HUES6 (cell line): ENCODE data around the gene SHISA9.
A peak's percentile ranks its signal among the peaks of the same experiment; 100 is the strongest.

Experiments
- H3K27ac ChIP-seq: 2 replicates; pipeline ENCODE4 v1.7.0; 2013; ENCODE audit warnings: low read depth, mild to moderate bottlenecking, low read length, inconsistent platforms
- H3K27me3 ChIP-seq: 2 replicates; pipeline ENCODE4 v1.6.1; 2013; ENCODE audit warnings: low read length; ENCODE audit not compliant: control insufficient read depth, insufficient read depth
- H3K36me3 ChIP-seq: 2 replicates; pipeline ENCODE4 v1.6.1; 2013; ENCODE audit warnings: low read length; ENCODE audit not compliant: control insufficient read depth, insufficient read depth
- H3K4me1 ChIP-seq: 2 replicates; pipeline ENCODE4 v1.6.1; 2013; ENCODE audit warnings: low read length; ENCODE audit not compliant: control insufficient read depth, insufficient read depth
- H3K4me3 ChIP-seq: 2 replicates; pipeline ENCODE4 v1.5.1; 2013; ENCODE audit warnings: low read depth, low read length
- H3K9ac ChIP-seq: one replicate; pipeline ENCODE4 v1.6.1; 2013; ENCODE audit warnings: mild to moderate bottlenecking, low read length
- H3K9me3 ChIP-seq: 2 replicates; pipeline ENCODE4 v1.6.1; 2013; ENCODE audit warnings: low read depth, low read length; ENCODE audit not compliant: control insufficient read depth, insufficient read depth

SHISA9 gene

GRCh38 chr16:13111747-13112146 lies 210.3 kb downstream of the SHISA9 start:
- Histone ChIP-seq H3K9ac (no peak overlapping the region), H3K27ac (no peak overlapping the region), H3K36me3 (no peaks in the 10 kb centered on the region), H3K9me3 (peaks cover 13% of the 10 kb centered on the region; the same call in 1 of the 2 replicates), H3K4me1 (peaks cover 25% of the 10 kb centered on the region), H3K4me3 (no peak overlapping the region), H3K27me3 (no peaks in the 10 kb centered on the region)

GRCh38 chr16:13113741-13114140 lies 212.3 kb downstream of the SHISA9 start:
- Histone ChIP-seq H3K27me3 (no peaks in the 10 kb centered on the region), H3K36me3 (no peaks in the 10 kb centered on the region), H3K27ac (no peak overlapping the region), H3K4me3 (no peak overlapping the region), H3K4me1 (peaks cover 16% of the 10 kb centered on the region), H3K9me3 (peaks cover 13% of the 10 kb centered on the region; the same call in 1 of the 2 replicates), H3K9ac (no peak overlapping the region)

- Histone ChIP-seq H3K9ac (no peak overlapping the region), H3K4me1 (peaks cover 21% of the 10 kb centered on the region), H3K27me3 (no peaks in the 10 kb centered on the region), H3K4me3 (no peak overlapping the region), H3K9me3 (peaks cover 13% of the 10 kb centered on the region; the same call in 1 of the 2 replicates), H3K36me3 (no peaks in the 10 kb centered on the region), H3K27ac (no peak overlapping the region)
These were observed 216.7 kb downstream of the SHISA9 start for GRCh38 chr16:13118091-13118490.

DNA sequence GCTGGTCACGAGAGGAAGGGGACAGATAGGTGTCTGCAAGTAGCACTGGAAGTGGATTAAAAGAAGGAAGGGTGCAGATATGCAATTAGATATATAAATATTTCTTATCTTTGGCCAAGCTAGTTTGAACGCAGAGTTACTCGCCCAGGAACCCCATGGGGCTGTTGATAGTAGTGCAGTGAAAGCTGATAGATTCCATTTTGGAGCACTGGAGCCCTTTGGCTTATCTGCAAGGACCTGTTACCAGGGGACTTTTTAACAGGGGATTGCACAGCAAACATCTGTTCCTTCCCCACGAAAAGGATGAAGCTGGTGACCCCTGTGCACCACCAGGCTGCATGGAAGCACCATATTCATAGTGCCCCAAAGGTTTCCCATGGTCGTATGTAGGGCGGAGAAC lies 218.7 kb downstream of the SHISA9 start:
- Histone ChIP-seq H3K9me3 (peaks cover 8% of the 10 kb centered on the region), H3K4me3 (peak overlapping the region; percentile 5; the same call in 1 of the 2 replicates), H3K36me3 (no peaks in the 10 kb centered on the region), H3K27ac (no peak overlapping the region), H3K27me3 (no peaks in the 10 kb centered on the region), H3K9ac (no peak overlapping the region), H3K4me1 (peaks cover 21% of the 10 kb centered on the region)

DNA sequence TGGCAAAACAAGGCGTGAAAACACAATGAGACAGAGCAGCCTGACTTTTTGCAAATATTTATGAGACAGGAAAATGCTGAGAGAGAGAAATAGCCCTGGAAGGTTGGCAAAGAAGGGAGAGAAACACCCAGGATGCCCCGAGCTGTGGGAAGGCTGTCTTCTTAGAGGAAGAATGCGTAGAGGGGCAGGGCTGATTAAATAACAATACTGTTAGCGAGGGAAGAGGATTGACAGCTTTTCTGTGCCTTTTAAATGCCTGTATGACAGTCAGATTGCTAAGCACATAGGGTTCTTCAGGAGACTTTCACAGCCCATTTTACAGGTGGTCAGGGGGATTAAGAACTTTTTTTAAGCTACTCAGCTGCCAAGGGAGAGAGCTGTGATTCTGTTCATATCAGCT lies 219.2 kb downstream of the SHISA9 start:
- H3K27me3 ChIP-seq = no peaks in the 10 kb centered on the region
- H3K4me1 ChIP-seq = peaks cover 21% of the 10 kb centered on the region
- no peak overlapping the region for H3K9ac ChIP-seq
- H3K4me3 ChIP-seq = peak overlapping the region; percentile 5; the same call in 1 of the 2 replicates
- no peak overlapping the region for H3K27ac ChIP-seq
- no peaks in the 10 kb centered on the region for H3K36me3 ChIP-seq
- H3K9me3 ChIP-seq = peaks cover 12% of the 10 kb centered on the region

GRCh38 chr16:13123991-13124390 lies 222.6 kb downstream of the SHISA9 start:
- Histone ChIP-seq H3K9me3 (peaks cover 10% of the 10 kb centered on the region), H3K27me3 (0 out of 2 replicates have a peak, but pooled peaks cover 2% of the 10 kb centered on the region), H3K4me1 (peaks cover 21% of the 10 kb centered on the region), H3K4me3 (no peak overlapping the region), H3K9ac (no peak overlapping the region), H3K36me3 (no peaks in the 10 kb centered on the region), H3K27ac (no peak overlapping the region)

GRCh38 chr16:13127144-13127543 lies 225.7 kb downstream of the SHISA9 start:
- Histone ChIP-seq H3K9me3 (peaks cover 10% of the 10 kb centered on the region), H3K9ac (no peak overlapping the region), H3K36me3 (no peaks in the 10 kb centered on the region), H3K4me3 (no peak overlapping the region), H3K27ac (no peak overlapping the region), H3K27me3 (0 out of 2 replicates have a peak, but pooled peaks cover 2% of the 10 kb centered on the region), H3K4me1 (no peaks in the 10 kb centered on the region)

DNA sequence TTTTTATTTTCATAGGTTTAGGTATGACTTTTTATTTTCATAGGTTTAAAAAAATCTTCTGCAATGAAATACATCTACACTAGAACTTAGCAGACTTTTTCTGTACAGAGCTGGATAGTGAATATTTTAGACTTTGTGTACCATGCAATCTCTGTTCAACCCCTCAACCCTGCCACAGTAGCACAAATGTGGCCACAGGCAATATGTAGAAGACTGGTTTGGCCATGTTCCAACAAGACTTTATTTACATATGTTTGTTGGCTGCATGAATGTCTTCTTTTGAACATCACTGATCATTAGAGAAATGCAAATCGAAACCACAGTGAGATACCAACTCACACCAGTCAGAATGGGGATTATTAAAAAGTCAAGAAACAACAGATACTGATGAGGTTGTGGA lies 229.2 kb downstream of the SHISA9 start:
- Histone ChIP-seq H3K27me3 (0 out of 2 replicates have a peak, but pooled peaks cover 2% of the 10 kb centered on the region), H3K27ac (no peak overlapping the region), H3K4me3 (no peak overlapping the region), H3K36me3 (no peaks in the 10 kb centered on the region), H3K4me1 (no peaks in the 10 kb centered on the region), H3K9me3 (peaks cover 12% of the 10 kb centered on the region), H3K9ac (no peak overlapping the region)

- H3K27me3 ChIP-seq = no peaks in the 10 kb centered on the region
- no peak overlapping the region for H3K9ac ChIP-seq
- H3K4me3 ChIP-seq = no peak overlapping the region
- H3K4me1 ChIP-seq = no peaks in the 10 kb centered on the region
- no peaks in the 10 kb centered on the region for H3K36me3 ChIP-seq
- no peak overlapping the region for H3K27ac ChIP-seq
- H3K9me3 ChIP-seq = peaks cover 9% of the 10 kb centered on the region
These were observed 233.4 kb downstream of the SHISA9 start for GRCh38 chr16:13134836-13135235.

GRCh38 chr16:13136901-13137300 lies 235.5 kb downstream of the SHISA9 start:
- no peaks in the 10 kb centered on the region for H3K27me3 ChIP-seq
- no peak overlapping the region for H3K4me3 ChIP-seq
- no peaks in the 10 kb centered on the region for H3K4me1 ChIP-seq
- peaks cover 9% of the 10 kb centered on the region for H3K9me3 ChIP-seq
- H3K27ac ChIP-seq = no peak overlapping the region
- no peaks in the 10 kb centered on the region for H3K36me3 ChIP-seq
- H3K9ac ChIP-seq = no peak overlapping the region

DNA sequence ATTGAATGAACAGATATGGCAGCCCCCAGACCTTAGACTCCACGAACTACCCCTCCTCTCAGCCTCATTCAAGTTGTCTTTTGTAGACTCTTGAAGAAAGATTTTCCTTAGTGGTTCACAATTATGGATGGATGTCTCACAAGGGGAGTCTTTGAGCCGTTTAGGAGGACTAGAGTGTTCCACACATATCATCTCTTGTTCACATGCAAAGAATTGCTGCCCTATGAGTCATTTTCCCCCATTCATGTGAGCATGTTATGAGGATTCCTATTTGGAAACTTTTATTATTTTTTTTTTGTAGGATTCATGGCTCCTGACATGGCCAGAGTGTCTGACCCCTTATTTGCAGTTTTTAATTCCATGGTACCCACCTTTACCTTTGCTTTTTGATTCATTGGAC lies 237.1 kb downstream of the SHISA9 start:
- Histone ChIP-seq H3K9me3 (peaks cover 9% of the 10 kb centered on the region), H3K36me3 (no peaks in the 10 kb centered on the region), H3K27ac (no peak overlapping the region), H3K27me3 (no peaks in the 10 kb centered on the region), H3K9ac (no peak overlapping the region), H3K4me1 (peaks cover 5% of the 10 kb centered on the region), H3K4me3 (no peak overlapping the region)
